NCI-H1694 (cell line): ENCODE measurements around the gene STX8.

Source experiments
- DNase-seq: peaks from one replicate; lab custom pipeline; 2025; lab: John Stamatoyannopoulos, UW

The STX8 gene

GRCh38 chr17:9554715-9555114, 20.9 kb downstream of the STX8 start:
- peak; percentile 48 for DNase-seq

GRCh38 chr17:9553596-9553995, 22.0 kb downstream of the STX8 start:
- DNase-seq, result no peak

- DNase-seq, result no peak
Measured at GRCh38 chr17:9553181-9553580, 22.4 kb downstream of the STX8 start.

- DNase-seq, result no peak
Measured at GRCh38 chr17:9549215-9549614, 26.4 kb downstream of the STX8 start.

- no peak for DNase-seq
Measured at GRCh38 chr17:9544221-9544620, 31.4 kb downstream of the STX8 start.

GRCh38 chr17:9541718-9542117, 33.9 kb downstream of the STX8 start:
- DNase-seq, result no peak

- DNase-seq, result no peak
Measured at GRCh38 chr17:9538626-9539025, 37.0 kb downstream of the STX8 start.

GRCh38 chr17:9537177-9537776, 38.3 kb downstream of the STX8 start:
- DNase-seq, result no peak

GRCh38 chr17:9536061-9536460, 39.6 kb downstream of the STX8 start:
- no peak for DNase-seq

GRCh38 chr17:9533441-9533840, 42.2 kb downstream of the STX8 start:
- DNase-seq, result no peak

GRCh38 chr17:9532715-9533114, 42.9 kb downstream of the STX8 start:
- no peak for DNase-seq

- DNase-seq, result no peak
Measured at GRCh38 chr17:9531034-9531433, 44.6 kb downstream of the STX8 start.

GRCh38 chr17:9529033-9529700, 46.5 kb downstream of the STX8 start:
- no peak for DNase-seq

GRCh38 chr17:9527788-9528187, 47.8 kb downstream of the STX8 start:
- DNase-seq, result no peak

- peak; percentile 74 for DNase-seq
Measured at GRCh38 chr17:9522074-9522473, 53.5 kb downstream of the STX8 start.

- DNase-seq, result no peak
Measured at GRCh38 chr17:9521062-9521461, 54.6 kb downstream of the STX8 start.

GRCh38 chr17:9520649-9521048, 55.0 kb downstream of the STX8 start:
- DNase-seq, result no peak

- no peak for DNase-seq
Measured at GRCh38 chr17:9519583-9520272, 55.9 kb downstream of the STX8 start.

GRCh38 chr17:9517396-9517795, 58.2 kb downstream of the STX8 start:
- DNase-seq, result no peak

GRCh38 chr17:9513266-9513665, 62.4 kb downstream of the STX8 start:
- no peak for DNase-seq

GRCh38 chr17:9512323-9513168, 63.1 kb downstream of the STX8 start:
- no peak for DNase-seq

- DNase-seq, result no peak
Measured at GRCh38 chr17:9509236-9509816, 66.3 kb downstream of the STX8 start.
